ENCODE measurements around the gene FDX2.
A peak's percentile ranks its signal among the peaks of the same experiment; 100 is the strongest.

FDX2 gene

DNA sequence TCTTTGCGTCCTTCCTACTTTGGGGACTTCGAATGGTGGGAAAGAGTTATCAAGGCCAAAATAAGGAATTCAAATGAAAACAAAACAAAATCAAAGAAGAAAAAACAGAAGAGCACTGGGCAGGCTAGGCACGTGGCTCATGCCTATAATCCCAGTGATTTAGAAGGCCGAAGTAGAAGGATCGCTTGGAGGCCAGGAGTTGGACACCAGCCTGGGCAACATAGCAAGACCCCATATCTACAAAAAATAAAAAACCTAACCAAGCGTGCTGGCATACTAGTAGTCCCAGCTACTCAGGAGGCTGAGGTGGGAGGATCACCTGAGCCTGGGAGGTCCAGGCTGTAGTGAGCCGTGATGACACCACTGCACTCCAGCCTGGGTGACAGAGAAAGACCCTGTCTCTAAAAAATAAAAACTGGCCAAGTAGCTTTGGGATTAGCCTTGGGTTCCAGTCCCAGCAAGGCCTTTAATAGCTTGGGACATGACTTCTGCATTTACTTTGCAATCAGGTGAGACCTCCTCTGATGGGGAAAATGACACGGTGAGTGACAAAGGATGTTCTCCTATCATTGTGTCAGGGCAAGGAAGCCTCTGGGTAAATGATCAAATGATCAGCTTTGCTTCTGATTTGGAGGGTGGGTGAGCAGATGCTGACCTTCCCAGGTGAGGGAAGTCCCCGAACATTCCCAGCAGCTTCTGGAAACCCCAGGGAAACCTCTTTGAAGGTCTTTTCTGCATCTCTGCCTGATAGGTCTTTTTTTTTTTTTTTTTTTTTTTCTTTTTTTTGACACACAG lies 37.8 kb downstream of the FDX2 start:
- H3K36me3 Mint-ChIP-seq (ENCODE audit: low read depth): no peaks in the 10 kb centered on the region
- TF ChIP-seq, protein P1, sequence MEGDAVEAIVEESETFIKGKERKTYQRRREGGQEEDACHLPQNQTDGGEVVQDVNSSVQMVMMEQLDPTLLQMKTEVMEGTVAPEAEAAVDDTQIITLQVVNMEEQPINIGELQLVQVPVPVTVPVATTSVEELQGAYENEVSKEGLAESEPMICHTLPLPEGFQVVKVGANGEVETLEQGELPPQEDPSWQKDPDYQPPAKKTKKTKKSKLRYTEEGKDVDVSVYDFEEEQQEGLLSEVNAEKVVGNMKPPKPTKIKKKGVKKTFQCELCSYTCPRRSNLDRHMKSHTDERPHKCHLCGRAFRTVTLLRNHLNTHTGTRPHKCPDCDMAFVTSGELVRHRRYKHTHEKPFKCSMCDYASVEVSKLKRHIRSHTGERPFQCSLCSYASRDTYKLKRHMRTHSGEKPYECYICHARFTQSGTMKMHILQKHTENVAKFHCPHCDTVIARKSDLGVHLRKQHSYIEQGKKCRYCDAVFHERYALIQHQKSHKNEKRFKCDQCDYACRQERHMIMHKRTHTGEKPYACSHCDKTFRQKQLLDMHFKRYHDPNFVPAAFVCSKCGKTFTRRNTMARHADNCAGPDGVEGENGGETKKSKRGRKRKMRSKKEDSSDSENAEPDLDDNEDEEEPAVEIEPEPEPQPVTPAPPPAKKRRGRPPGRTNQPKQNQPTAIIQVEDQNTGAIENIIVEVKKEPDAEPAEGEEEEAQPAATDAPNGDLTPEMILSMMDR (IDR thresholded peaks at IDR 0.05; ENCODE audit: unreplicated experiment in 3 of 3): no peak
- H3K27ac Mint-ChIP-seq: no peak overlapping the region
- H3K4me1 Mint-ChIP-seq: no peaks in the 10 kb centered on the region
- H3K9me3 Mint-ChIP-seq: no peaks in the 10 kb centered on the region
- peaks cover 33% of the 10 kb centered on the region for H3K27me3 Mint-ChIP-seq (ENCODE audit: low read depth)
- H3K4me3 Mint-ChIP-seq: no peak overlapping the region

DNA sequence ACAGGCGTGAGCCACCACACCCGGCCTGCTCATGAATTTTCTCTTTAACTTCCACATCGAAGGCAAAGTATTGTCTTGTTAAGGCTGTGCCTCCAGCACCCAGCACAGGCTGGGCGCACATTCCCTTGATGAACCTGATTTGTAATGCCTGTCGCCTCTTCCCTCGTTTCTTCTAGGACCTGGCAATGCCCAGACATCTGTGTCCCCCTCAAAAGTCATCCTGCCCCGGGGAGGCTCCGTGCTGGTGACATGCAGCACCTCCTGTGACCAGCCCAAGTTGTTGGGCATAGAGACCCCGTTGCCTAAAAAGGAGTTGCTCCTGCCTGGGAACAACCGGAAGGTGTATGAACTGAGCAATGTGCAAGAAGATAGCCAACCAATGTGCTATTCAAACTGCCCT lies 41.2 kb downstream of the FDX2 start:
- Mint-ChIP-seq H3K4me3 (no peak overlapping the region), H3K4me1 (no peaks in the 10 kb centered on the region), H3K9me3 (no peaks in the 10 kb centered on the region), H3K27ac (peak overlapping the region in 1 of 3 experiments; percentile 58), H3K36me3 (ENCODE audit: low read depth) (no peaks in the 10 kb centered on the region), H3K27me3 (ENCODE audit: low read depth) (peaks cover 62% of the 10 kb centered on the region)
- TF ChIP-seq, protein P1 (IDR thresholded peaks at IDR 0.05; ENCODE audit: unreplicated experiment in 3 of 3): no peak

DNA sequence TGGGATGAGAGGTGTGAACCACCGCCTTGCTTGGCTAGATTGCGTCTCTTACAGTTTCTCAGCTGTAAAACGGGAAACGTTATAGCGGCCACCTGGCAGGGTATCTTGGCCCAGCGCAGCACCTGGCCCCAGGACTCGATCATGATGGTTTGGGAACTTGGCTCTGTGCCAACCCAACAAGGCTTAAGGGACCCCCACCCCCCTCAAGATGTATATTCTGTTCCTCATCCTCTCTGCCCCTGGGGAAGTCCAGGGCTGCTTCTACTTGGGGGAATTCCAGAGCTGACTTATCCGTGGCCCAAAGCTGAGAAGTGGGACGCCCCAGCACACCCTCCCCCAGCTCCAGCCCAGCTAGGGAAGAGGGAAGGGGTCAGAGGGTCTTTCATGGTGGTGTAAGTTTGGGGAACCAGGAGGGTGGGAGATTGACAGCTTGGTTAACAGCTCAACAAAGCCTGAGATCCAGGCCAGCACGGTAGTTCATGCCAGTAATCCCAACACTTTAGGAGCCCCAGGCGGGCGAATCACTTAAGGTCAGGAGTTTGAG lies 44.2 kb downstream of the FDX2 start:
- H3K9me3 Mint-ChIP-seq: no peaks in the 10 kb centered on the region
- no peaks in the 10 kb centered on the region for H3K4me1 Mint-ChIP-seq
- H3K27ac Mint-ChIP-seq: no peak overlapping the region
- peaks cover 79% of the 10 kb centered on the region for H3K27me3 Mint-ChIP-seq (ENCODE audit: low read depth)
- H3K4me3 Mint-ChIP-seq: peak overlapping the region in 2 of 3 experiments; percentile 41 to 62
- TF ChIP-seq, protein P1 (IDR thresholded peaks at IDR 0.05; ENCODE audit: unreplicated experiment in 3 of 3): no peak
- no peaks in the 10 kb centered on the region for H3K36me3 Mint-ChIP-seq (ENCODE audit: low read depth)

DNA sequence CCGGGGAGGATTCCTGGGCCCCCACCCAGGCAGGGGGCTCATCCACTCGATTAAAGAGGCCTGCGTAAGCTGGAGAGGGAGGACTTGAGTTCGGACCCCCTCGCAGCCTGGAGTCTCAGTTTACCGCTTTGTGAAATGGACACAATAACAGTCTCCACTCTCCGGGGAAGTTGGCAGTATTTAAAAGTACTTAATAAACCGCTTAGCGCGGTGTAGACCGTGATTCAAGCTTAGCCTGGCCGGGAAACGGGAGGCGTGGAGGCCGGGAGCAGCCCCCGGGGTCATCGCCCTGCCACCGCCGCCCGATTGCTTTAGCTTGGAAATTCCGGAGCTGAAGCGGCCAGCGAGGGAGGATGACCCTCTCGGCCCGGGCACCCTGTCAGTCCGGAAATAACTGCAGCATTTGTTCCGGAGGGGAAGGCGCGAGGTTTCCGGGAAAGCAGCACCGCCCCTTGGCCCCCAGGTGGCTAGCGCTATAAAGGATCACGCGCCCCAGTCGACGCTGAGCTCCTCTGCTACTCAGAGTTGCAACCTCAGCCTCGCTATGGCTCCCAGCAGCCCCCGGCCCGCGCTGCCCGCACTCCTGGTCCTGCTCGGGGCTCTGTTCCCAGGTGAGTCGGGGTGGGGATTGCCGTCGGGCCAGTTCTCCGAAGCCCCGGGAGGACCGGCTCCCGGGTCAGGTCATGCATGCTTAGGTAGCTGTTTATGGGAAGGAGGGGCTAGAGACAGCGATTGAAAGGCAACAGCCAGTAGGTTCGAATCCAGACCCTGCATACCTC lies 45.0 kb downstream of the FDX2 start, which contains the start of gene ICAM1:
Gene ICAM1, plus strand, starts transcription at position 505 of the 779 bp plus-strand sequence. Its CDS starts 40 bp downstream, at position 545.
- H3K36me3 Mint-ChIP-seq (ENCODE audit: low read depth): no peaks in the 10 kb centered on the region
- H3K9me3 Mint-ChIP-seq: no peaks in the 10 kb centered on the region
- H3K4me1 Mint-ChIP-seq: no peaks in the 10 kb centered on the region
- peaks cover 79% of the 10 kb centered on the region for H3K27me3 Mint-ChIP-seq (ENCODE audit: low read depth)
- peak within 1 kb of the TSS; percentile 35 to 62 (median 47) for H3K4me3 Mint-ChIP-seq
- TF ChIP-seq, protein P1 (IDR thresholded peaks at IDR 0.05; ENCODE audit: unreplicated experiment in 3 of 3): no peak
- H3K27ac Mint-ChIP-seq: no peak within 1 kb of the TSS

DNA sequence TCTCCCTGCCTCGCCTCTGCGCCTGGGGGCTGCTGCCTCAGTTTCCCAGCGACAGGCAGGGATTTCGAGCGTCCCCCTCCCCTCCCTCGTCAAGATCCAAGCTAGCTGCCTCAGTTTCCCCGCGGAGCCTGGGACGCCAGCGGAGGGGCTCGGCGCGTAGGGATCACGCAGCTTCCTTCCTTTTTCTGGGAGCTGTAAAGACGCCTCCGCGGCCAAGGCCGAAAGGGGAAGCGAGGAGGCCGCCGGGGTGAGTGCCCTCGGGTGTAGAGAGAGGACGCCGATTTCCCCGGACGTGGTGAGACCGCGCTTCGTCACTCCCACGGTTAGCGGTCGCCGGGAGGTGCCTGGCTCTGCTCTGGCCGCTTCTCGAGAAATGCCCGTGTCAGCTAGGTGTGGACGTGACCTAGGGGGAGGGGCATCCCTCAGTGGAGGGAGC lies 45.6 kb downstream of the FDX2 start:
- Mint-ChIP-seq H3K4me1 (no peaks in the 10 kb centered on the region), H3K9me3 (no peaks in the 10 kb centered on the region), H3K4me3 (peak overlapping the region in 1 of 3 experiments; percentile 62), H3K36me3 (ENCODE audit: low read depth) (no peaks in the 10 kb centered on the region), H3K27me3 (ENCODE audit: low read depth) (peaks cover 77% of the 10 kb centered on the region), H3K27ac (no peak overlapping the region)
- TF ChIP-seq, protein P1 (IDR thresholded peaks at IDR 0.05; ENCODE audit: unreplicated experiment in 3 of 3): no peak
